ENCODE measurements around the gene CLOCK.

CLOCK gene

GRCh38 chr4:55386840-55387239 is 159.9 kb downstream of the CLOCK start:
- H3K27ac ChIP-seq: no peak overlapping the region
- no peak for DNase-seq (ENCODE audit: low read depth, low spot score)

GRCh38 chr4:55386073-55386472 is 160.6 kb downstream of the CLOCK start:
- H3K27ac ChIP-seq: no peak overlapping the region
- DNase-seq (ENCODE audit: low read depth, low spot score): no peak

GRCh38 chr4:55385201-55385649 is 161.5 kb downstream of the CLOCK start:
- no peak overlapping the region for H3K27ac ChIP-seq
- no peak for DNase-seq (ENCODE audit: low read depth, low spot score)

GRCh38 chr4:55382488-55383003 is 164.2 kb downstream of the CLOCK start:
- no peak overlapping the region for H3K27ac ChIP-seq
- DNase-seq (ENCODE audit: low read depth, low spot score): no peak

GRCh38 chr4:55381502-55381901 is 165.2 kb downstream of the CLOCK start:
- no peak overlapping the region for H3K27ac ChIP-seq
- no peak for DNase-seq (ENCODE audit: low read depth, low spot score)

- no peak for DNase-seq (ENCODE audit: low read depth, low spot score)
These were observed 166.1 kb downstream of the CLOCK start for GRCh38 chr4:55380576-55380975.

GRCh38 chr4:55378617-55379467 is 167.9 kb downstream of the CLOCK start:
- peak; percentile 65 for DNase-seq (ENCODE audit: low read depth, low spot score)
- H3K27ac ChIP-seq: peak overlapping the region; percentile 65

More at GRCh38 chr4:55380576-55380975, 166.1 kb downstream of the CLOCK start:
- no peak overlapping the region for H3K27ac ChIP-seq
